Stimulated activated CD8-positive, alpha-beta memory T cell treated with anti-CD3 and anti-CD28 coated beads, Interleukin-4, amount 100 ng/mL, for 1 hour (primary cell): ENCODE data around the gene TLE4.
"Not testable (repeated sequence)": the region's sequence is repeated elsewhere in the genome, so short reads cannot be mapped to it uniquely, and the experiment has no call there.

Experiments used
- DNase-seq, 2 donors: peaks; one replicate each; pipeline ENCODE4 v3.0.0-alpha.2; 2020; ENCODE audit warnings: low read depth in 2 of 2, low spot score in 1 of 2

The TLE4 gene

GRCh38 chr9:79630521-79631403 is 59.0 kb downstream of the TLE4 start:
- no peak for DNase-seq

- no peak for DNase-seq
Measured at GRCh38 chr9:79632060-79632459, 60.3 kb downstream of the TLE4 start.

- DNase-seq: no peak
Measured at GRCh38 chr9:79632705-79633104, 60.9 kb downstream of the TLE4 start.

GRCh38 chr9:79633558-79633957 is 61.8 kb downstream of the TLE4 start:
- DNase-seq: no peak

GRCh38 chr9:79637177-79637925 is 65.6 kb downstream of the TLE4 start:
- no peak for DNase-seq

GRCh38 chr9:79638806-79639205 is 67.0 kb downstream of the TLE4 start:
- DNase-seq: no peak

- DNase-seq: no peak
Measured at GRCh38 chr9:79639354-79639753, 67.6 kb downstream of the TLE4 start.

- not testable (repeated sequence) for DNase-seq
Measured at GRCh38 chr9:79640067-79640466, 68.3 kb downstream of the TLE4 start.

- no peak for DNase-seq
Measured at GRCh38 chr9:79641070-79641469, 69.3 kb downstream of the TLE4 start.

GRCh38 chr9:79642671-79643070 is 70.9 kb downstream of the TLE4 start:
- no peak for DNase-seq

GRCh38 chr9:79644048-79644447 is 72.3 kb downstream of the TLE4 start:
- DNase-seq: no peak

- no peak for DNase-seq
Measured at GRCh38 chr9:79644601-79645000, 72.8 kb downstream of the TLE4 start.

- DNase-seq: no peak
Measured at GRCh38 chr9:79645110-79645509, 73.3 kb downstream of the TLE4 start.

- no peak for DNase-seq
Measured at GRCh38 chr9:79646096-79646495, 74.3 kb downstream of the TLE4 start.

- no peak for DNase-seq
Measured at GRCh38 chr9:79651251-79651795, 79.6 kb downstream of the TLE4 start.

- DNase-seq: no peak
Measured at GRCh38 chr9:79652598-79652997, 80.8 kb downstream of the TLE4 start.

GRCh38 chr9:79654591-79655382 is 83.0 kb downstream of the TLE4 start:
- DNase-seq: not testable (repeated sequence)

GRCh38 chr9:79655551-79655950 is 83.8 kb downstream of the TLE4 start:
- DNase-seq: no peak

GRCh38 chr9:79656169-79656568 is 84.4 kb downstream of the TLE4 start:
- no peak for DNase-seq

- DNase-seq: no peak
Measured at GRCh38 chr9:79657891-79658290, 86.1 kb downstream of the TLE4 start.

- DNase-seq: no peak
Measured at GRCh38 chr9:79658926-79659325, 87.2 kb downstream of the TLE4 start.
